Measurements from ENCODE around the gene REC114. TPM values are rescaled to one million over a fixed set of nuclear protein-coding genes. Genes with fewer than 3 reads are reported as not detected.
"Not testable (repeated sequence)": the region's sequence is repeated elsewhere in the genome, so short reads cannot be mapped to it uniquely, and the experiment has no call there.

The REC114 gene
- polyA plus RNA-seq, 1 donor, result 0.15 TPM

DNA sequence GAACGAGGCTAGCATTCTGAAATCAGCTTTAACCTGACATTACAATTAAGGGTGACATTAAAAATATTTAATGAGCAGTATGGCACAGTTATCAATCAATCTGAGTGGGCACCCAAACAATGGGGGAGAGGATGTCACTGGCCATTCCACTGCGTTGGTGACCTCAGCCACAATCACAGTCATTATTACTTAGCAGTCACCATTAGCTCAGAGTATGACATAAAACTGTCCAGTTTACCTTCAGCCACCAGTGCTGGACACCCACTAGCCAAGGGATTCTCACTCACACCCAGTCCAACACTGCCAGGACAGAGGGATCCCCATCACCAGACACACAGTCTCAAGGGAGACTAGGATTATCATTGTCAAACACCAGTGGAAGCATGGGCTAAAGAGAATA lies 17.5 kb upstream of the REC114 start:
- DNase-seq, result no peak
- peaks cover 5% of the 10 kb centered on the region for H3K27me3 ChIP-seq (ENCODE audit: control insufficient read depth, insufficient read depth, low read length)
- WGBS (ENCODE audit: insufficient coverage, low lambda C conversion rate), result no CpG with 5 or more reads among the region's 2 CpGs
- no peak overlapping the region for H3K27ac ChIP-seq (ENCODE audit: low read length)
- H3K36me3 ChIP-seq (ENCODE audit: control insufficient read depth, insufficient read depth, low read length), result no peaks in the 10 kb centered on the region
- no peak overlapping the region for H3K4me3 ChIP-seq (ENCODE audit: low read length)
- no peaks in the 10 kb centered on the region for H3K4me1 ChIP-seq (ENCODE audit: control insufficient read depth, insufficient read depth, low read length)
- no peaks in the 10 kb centered on the region for H3K9me3 ChIP-seq (ENCODE audit: control insufficient read depth, low read depth, low read length)

DNA sequence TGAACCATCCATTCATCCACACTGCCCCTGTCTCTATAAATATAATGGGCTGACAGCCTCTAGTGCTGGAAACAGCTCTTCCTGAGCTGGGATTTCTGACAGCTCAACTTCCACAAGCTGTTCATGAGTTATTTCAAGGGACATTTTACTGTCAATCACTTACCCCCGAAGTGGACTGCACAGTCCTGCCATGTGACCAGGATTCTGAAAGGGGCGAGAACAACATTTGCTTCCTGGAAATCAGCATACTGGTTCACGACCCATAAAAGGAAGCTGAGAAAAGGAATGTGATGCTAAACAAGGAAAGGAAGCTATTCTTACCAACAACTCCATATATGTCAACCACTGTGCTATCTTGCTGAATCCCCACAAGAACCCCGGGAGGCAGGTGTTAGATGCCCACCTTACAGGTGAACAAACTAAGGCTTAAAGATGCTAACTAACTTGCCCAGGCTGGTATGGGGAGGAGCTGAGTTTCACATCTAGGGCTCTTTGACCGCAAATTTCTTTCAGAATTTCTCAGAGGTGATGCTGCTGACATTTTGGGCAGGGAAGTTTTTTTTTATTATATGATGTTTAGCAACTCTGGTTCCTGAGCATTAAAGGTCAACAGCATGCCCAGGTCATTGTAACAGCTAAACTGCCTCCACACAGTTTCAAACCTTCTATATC lies 16.5 kb upstream of the REC114 start:
- H3K4me3 ChIP-seq (ENCODE audit: low read length), result no peak overlapping the region
- no peak for DNase-seq
- H3K4me1 ChIP-seq (ENCODE audit: control insufficient read depth, insufficient read depth, low read length), result no peaks in the 10 kb centered on the region
- H3K27me3 ChIP-seq (ENCODE audit: control insufficient read depth, insufficient read depth, low read length), result peaks cover 10% of the 10 kb centered on the region
- H3K9me3 ChIP-seq (ENCODE audit: control insufficient read depth, low read depth, low read length), result no peaks in the 10 kb centered on the region
- no peak overlapping the region for H3K27ac ChIP-seq (ENCODE audit: low read length)
- H3K36me3 ChIP-seq (ENCODE audit: control insufficient read depth, insufficient read depth, low read length), result no peaks in the 10 kb centered on the region
- 20% methylated on average over 1 of the region's 5 CpGs for WGBS (ENCODE audit: insufficient coverage, low lambda C conversion rate)

DNA sequence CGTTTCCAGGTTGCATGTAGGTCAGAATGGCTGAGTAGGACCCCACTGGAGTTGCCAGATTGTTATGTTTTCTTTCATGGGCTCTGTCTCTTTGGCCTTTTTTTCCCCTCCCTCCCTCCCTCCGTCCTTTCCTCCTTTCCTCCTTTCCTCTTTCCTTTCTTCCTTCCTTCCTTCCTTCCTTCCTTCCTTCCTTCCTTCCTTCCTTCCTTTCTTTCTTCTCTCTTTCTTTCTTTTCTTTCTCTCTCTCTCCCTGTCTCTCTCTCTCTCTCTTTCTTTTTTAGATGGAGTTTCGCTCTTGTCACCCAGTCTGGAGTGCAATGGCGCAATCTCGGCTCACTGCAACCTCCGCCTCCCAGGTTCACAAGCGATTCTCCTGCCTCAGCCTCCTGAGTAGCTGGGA lies 11.6 kb upstream of the REC114 start:
- H3K36me3 ChIP-seq (ENCODE audit: control insufficient read depth, insufficient read depth, low read length); H3K9me3 ChIP-seq (ENCODE audit: control insufficient read depth, low read depth, low read length); H3K27ac ChIP-seq (ENCODE audit: low read length); H3K4me1 ChIP-seq (ENCODE audit: control insufficient read depth, insufficient read depth, low read length); H3K4me3 ChIP-seq (ENCODE audit: low read length); DNase-seq: not testable (repeated sequence)
- 88% methylated on average over 2 of the region's 7 CpGs for WGBS (ENCODE audit: insufficient coverage, low lambda C conversion rate)
- peaks cover 10% of the 10 kb centered on the region for H3K27me3 ChIP-seq (ENCODE audit: control insufficient read depth, insufficient read depth, low read length)

DNA sequence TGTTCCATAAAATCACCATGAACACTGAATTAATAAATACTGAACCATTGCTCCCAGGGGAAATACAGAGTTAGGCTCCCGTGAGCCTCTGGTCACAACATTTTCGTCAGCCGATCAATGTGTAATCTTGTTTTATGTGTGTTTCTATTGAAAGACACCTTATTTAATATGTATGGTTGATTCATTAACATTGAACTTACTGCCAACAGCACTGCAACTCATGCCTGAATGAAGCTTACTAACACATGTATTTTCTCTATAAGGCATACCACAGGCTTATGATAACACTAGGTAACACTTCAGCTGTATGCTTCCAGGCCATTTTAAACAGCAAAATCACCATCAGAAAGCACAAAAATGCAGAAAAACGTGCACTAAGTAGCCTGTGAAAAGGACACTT lies 9.1 kb upstream of the REC114 start:
- Histone ChIP-seq H3K27me3 (ENCODE audit: control insufficient read depth, insufficient read depth, low read length) (peaks cover 15% of the 10 kb centered on the region), H3K36me3 (ENCODE audit: control insufficient read depth, insufficient read depth, low read length) (no peaks in the 10 kb centered on the region), H3K9me3 (ENCODE audit: control insufficient read depth, low read depth, low read length) (no peaks in the 10 kb centered on the region), H3K27ac (ENCODE audit: low read length) (no peak overlapping the region), H3K4me3 (ENCODE audit: low read length) (no peak overlapping the region), H3K4me1 (ENCODE audit: control insufficient read depth, insufficient read depth, low read length) (no peaks in the 10 kb centered on the region)
- WGBS (ENCODE audit: insufficient coverage, low lambda C conversion rate), result no CpG with 5 or more reads among the region's 4 CpGs
- DNase-seq, result no peak

DNA sequence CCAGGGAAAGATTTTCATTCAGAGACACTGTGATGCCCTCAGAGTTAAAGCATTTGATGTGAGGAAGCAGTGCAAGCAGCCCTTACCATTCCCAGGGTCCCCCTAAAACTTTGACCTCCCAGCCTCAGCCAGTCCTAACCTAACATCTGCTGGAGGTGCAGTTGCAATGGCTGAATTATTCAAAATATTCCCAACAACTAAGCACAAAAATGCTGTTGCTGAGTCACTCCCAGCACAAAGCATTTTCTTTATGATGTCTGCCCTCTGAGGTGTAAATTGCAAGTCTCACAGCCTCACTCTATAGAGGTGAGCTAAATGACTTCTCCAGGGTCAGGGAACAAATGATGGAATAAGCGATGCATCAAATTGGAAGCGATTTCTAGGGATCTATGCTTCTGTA lies 6.4 kb upstream of the REC114 start:
- no peaks in the 10 kb centered on the region for H3K9me3 ChIP-seq (ENCODE audit: control insufficient read depth, low read depth, low read length)
- no peaks in the 10 kb centered on the region for H3K4me1 ChIP-seq (ENCODE audit: control insufficient read depth, insufficient read depth, low read length)
- H3K27ac ChIP-seq (ENCODE audit: low read length), result no peak overlapping the region
- no peak overlapping the region for H3K4me3 ChIP-seq (ENCODE audit: low read length)
- H3K27me3 ChIP-seq (ENCODE audit: control insufficient read depth, insufficient read depth, low read length), result peaks cover 8% of the 10 kb centered on the region
- no CpG with 5 or more reads among the region's 2 CpGs for WGBS (ENCODE audit: insufficient coverage, low lambda C conversion rate)
- DNase-seq, result no peak
- no peaks in the 10 kb centered on the region for H3K36me3 ChIP-seq (ENCODE audit: control insufficient read depth, insufficient read depth, low read length)

DNA sequence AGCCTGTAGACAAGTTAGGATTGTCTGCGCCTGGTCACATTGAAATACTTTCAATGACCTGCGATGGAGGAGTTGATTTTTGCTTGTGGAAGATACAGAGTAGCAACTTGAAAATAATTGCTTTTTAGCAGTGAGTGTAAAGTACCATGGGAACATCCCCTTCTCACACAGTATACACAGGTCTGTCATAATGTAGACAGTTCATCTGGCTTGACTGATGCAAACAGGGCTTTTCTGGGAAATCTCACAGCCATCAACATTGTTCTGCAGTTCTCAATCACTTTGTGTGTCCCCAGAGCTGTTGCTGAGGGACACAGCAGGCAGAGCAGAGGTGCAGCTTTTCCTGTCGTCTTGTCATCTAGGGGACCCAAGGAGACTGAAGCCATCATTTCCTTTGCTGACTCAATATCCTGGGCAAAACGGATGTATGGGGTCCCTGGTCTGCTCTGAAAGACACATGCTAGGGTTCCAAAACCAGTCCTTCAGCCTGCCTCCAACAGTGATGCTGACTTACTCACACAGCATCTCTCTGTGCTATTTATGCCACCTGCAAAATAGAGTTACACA lies 5.3 kb upstream of the REC114 start:
- no peak overlapping the region for H3K4me3 ChIP-seq (ENCODE audit: low read length)
- no CpG with 5 or more reads among the region's 4 CpGs for WGBS (ENCODE audit: insufficient coverage, low lambda C conversion rate)
- H3K4me1 ChIP-seq (ENCODE audit: control insufficient read depth, insufficient read depth, low read length), result no peaks in the 10 kb centered on the region
- no peaks in the 10 kb centered on the region for H3K36me3 ChIP-seq (ENCODE audit: control insufficient read depth, insufficient read depth, low read length)
- DNase-seq, result no peak
- H3K27ac ChIP-seq (ENCODE audit: low read length), result no peak overlapping the region
- peaks cover 7% of the 10 kb centered on the region for H3K27me3 ChIP-seq (ENCODE audit: control insufficient read depth, insufficient read depth, low read length)
- no peaks in the 10 kb centered on the region for H3K9me3 ChIP-seq (ENCODE audit: control insufficient read depth, low read depth, low read length)

DNA sequence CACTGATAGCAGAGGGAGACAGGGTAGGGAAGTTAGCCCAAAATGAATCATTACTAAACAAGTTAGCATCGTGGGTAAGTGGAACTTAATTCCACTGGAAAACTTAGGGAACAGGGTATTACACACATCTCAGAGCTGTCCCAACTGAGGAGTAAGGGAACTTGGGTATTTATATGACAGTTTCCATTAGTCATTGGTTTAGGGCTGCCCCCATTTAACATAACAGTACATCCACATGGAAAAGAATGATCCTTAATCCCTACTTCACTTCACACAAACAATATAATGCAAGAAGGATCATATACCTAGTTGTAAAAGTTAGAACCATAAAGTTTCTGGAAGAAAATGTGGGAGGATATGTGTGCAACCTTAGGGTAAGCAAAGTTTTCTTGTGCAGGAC lies 4.3 kb upstream of the REC114 start:
- no peak overlapping the region for H3K4me3 ChIP-seq (ENCODE audit: low read length)
- H3K9me3 ChIP-seq (ENCODE audit: control insufficient read depth, low read depth, low read length), result no peaks in the 10 kb centered on the region
- no CpG with 5 or more reads among the region's 1 CpG for WGBS (ENCODE audit: insufficient coverage, low lambda C conversion rate)
- H3K36me3 ChIP-seq (ENCODE audit: control insufficient read depth, insufficient read depth, low read length), result no peaks in the 10 kb centered on the region
- peaks cover 5% of the 10 kb centered on the region for H3K27me3 ChIP-seq (ENCODE audit: control insufficient read depth, insufficient read depth, low read length)
- DNase-seq, result no peak
- H3K27ac ChIP-seq (ENCODE audit: low read length), result no peak overlapping the region
- no peaks in the 10 kb centered on the region for H3K4me1 ChIP-seq (ENCODE audit: control insufficient read depth, insufficient read depth, low read length)

DNA sequence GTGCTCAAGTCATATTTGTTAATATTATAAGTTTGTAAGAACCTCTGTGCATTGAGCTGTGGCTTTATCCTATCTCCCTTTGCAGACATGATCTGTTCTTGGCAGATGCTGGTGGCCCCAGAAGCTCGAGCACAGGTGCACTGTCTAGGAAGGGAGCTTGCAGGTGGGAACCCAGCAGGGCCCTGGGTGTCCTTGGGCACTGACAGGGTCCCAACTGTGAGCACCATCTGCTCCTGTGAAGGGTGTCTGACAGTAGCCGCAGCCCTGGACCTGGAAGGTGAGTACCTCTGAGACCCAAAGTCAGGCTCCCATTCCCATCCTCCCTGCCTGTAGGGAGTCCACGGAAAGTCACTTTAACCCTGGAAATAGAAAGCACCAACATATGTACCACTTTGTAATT lies 2.4 kb upstream of the REC114 start:
- Histone ChIP-seq H3K27me3 (ENCODE audit: control insufficient read depth, insufficient read depth, low read length) (peaks cover 5% of the 10 kb centered on the region), H3K27ac (ENCODE audit: low read length) (no peak overlapping the region), H3K36me3 (ENCODE audit: control insufficient read depth, insufficient read depth, low read length) (no peaks in the 10 kb centered on the region), H3K4me3 (ENCODE audit: low read length) (no peak overlapping the region), H3K4me1 (ENCODE audit: control insufficient read depth, insufficient read depth, low read length) (no peaks in the 10 kb centered on the region), H3K9me3 (ENCODE audit: control insufficient read depth, low read depth, low read length) (no peaks in the 10 kb centered on the region)
- DNase-seq, result no peak
- WGBS (ENCODE audit: insufficient coverage, low lambda C conversion rate), result no CpG with 5 or more reads among the region's 3 CpGs

DNA sequence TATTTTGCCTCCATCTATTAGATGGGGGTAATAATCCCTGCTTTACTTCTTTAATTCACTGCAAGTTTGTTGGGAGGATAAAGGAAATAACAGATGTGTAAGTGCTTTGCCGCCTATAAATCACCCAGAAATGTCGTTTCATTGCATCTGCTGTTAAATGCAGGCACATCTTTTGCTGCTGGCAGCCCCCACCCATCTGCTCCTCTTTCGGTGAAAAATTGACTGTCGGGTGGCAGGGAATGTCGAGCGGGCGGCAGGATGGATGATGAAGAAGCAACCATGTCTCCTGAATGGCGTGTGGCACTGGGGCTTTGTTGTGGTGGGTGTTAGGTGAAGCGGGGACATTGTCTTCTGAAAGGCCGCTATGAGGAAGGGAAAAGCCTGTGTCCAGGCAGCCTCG lies 543 bp upstream of the REC114 start:
- Histone ChIP-seq H3K27ac (ENCODE audit: low read length) (no peak overlapping the region), H3K4me1 (ENCODE audit: control insufficient read depth, insufficient read depth, low read length) (no peaks in the 10 kb centered on the region), H3K27me3 (ENCODE audit: control insufficient read depth, insufficient read depth, low read length) (peaks cover 4% of the 10 kb centered on the region), H3K9me3 (ENCODE audit: control insufficient read depth, low read depth, low read length) (no peaks in the 10 kb centered on the region), H3K36me3 (ENCODE audit: control insufficient read depth, insufficient read depth, low read length) (no peaks in the 10 kb centered on the region), H3K4me3 (ENCODE audit: low read length) (no peak overlapping the region)
- WGBS (ENCODE audit: insufficient coverage, low lambda C conversion rate), result 85% methylated on average over 7 of the region's 11 CpGs
- DNase-seq, result no peak

DNA sequence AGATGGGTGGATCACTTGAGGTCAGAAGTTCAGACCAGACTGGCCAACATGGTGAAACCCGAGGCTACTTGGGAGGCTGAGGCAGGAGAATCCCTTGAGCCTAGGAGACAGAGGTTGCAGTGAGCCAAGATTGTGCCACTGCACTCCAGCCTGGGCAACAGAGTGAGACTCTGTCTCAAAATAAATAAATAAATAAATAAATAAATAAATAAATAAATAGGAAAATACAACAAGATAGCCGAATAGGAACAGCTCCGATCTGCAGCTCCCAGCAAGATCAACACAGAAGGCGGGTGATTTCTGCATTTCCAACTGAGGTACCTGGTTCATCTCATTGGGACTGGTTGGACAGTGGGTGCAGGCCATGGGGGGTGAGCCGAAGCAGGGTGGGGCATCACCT lies 4.5 kb downstream of the REC114 start:
- H3K4me1 ChIP-seq (ENCODE audit: control insufficient read depth, insufficient read depth, low read length); H3K27ac ChIP-seq (ENCODE audit: low read length); H3K36me3 ChIP-seq (ENCODE audit: control insufficient read depth, insufficient read depth, low read length); H3K9me3 ChIP-seq (ENCODE audit: control insufficient read depth, low read depth, low read length); H3K4me3 ChIP-seq (ENCODE audit: low read length); DNase-seq; H3K27me3 ChIP-seq (ENCODE audit: control insufficient read depth, insufficient read depth, low read length): not testable (repeated sequence)
- 100% methylated on average over 1 of the region's 5 CpGs for WGBS (ENCODE audit: insufficient coverage, low lambda C conversion rate)

DNA sequence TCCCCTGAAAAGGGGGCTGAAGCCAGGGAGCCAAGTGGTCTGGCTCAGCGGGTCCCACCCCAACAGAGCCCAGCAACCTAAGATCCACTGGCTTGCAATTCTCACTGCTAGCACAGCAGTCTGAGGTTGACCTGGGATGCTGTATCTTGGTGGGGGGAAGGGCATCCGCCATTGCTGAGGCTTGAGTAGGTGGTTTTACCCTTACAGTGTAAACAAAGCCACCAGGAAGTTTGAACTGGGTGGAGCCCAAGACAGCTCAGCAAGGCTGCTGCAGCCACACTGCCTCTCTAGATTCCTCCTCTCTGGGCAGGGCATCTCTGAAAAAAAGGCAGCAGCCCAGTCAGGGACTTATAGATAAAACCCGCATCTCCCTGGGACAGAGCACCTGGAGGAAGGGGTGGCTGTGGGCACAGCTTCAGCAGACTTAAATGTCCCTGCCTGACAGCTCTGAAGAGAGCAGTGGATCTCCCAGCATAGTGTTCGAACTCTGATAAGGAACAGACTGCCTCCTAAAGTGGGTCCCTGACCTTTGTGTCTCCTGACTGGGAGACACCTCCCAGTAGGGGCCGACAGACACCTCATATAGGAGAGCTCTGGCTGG lies 5.3 kb downstream of the REC114 start:
- no CpG with 5 or more reads among the region's 5 CpGs for WGBS (ENCODE audit: insufficient coverage, low lambda C conversion rate)

More for the DNA sequence above, 5.3 kb downstream of the REC114 start:
- not testable (repeated sequence) for H3K9me3 ChIP-seq (ENCODE audit: control insufficient read depth, low read depth, low read length); H3K4me1 ChIP-seq (ENCODE audit: control insufficient read depth, insufficient read depth, low read length); H3K27ac ChIP-seq (ENCODE audit: low read length); H3K27me3 ChIP-seq (ENCODE audit: control insufficient read depth, insufficient read depth, low read length); H3K36me3 ChIP-seq (ENCODE audit: control insufficient read depth, insufficient read depth, low read length); H3K4me3 ChIP-seq (ENCODE audit: low read length)
- DNase-seq, result peak in 1 of 2 donors; percentile 46

Data from large intestine (tissue), 3 donors.